ENCODE data around the gene PTPRCAP.

DNA sequence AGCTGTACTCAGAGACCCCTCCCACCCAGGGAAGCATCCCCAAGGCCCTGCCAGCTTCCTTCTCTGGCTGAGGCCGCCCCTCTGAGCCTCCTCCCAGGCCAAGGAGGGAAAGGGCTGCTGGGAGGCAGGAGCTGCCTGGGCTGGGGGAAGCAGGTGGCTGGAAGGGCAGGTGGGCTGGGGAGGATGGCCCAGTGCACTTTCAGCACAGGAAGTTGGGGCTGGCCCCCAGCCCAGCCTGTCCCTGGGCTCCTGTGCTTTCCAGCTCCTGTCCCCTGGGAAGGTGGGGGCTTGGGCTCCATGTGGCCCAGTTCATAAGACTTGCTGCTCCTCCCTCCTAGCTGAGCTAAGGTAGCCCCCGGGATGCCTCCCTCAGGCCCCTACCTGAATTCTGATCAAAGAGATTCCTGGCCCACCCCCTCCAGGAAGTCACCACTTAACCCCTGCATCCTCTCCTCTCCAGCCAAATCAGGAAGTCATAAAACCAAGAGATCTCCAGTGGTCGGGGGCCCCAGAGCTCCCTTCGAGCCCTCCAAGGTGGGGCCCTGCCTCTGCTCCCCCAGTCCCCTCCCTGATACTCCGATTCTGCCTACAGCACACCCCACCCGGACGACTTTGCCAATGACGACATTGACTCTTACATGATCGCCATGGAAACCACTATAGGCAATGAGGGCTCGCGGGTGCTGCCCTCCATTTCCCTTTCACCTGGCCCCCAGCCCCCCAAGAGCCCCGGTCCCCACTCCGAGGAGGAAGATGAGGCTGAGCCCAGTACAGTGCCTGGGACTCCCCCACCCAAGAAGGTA is 40.7 kb downstream of the PTPRCAP start:
- TF ChIP-seq POLR2A (IDR thresholded peaks at IDR 0.05) (no peak), CTCF (IDR thresholded peaks at IDR 0.05) (no peak)
